PC-3 (cell line): ENCODE data around the gene MESP2. TPM values are rescaled to one million over a fixed set of nuclear protein-coding genes. Genes with fewer than 3 reads are reported as not detected.
A peak's percentile ranks its signal among the peaks of the same experiment; 100 is the strongest.

Source experiments
- ATAC-seq: fragments of 200-7000 bp; cut with Tn5 transposase; 2 replicates; pipeline ENCODE4 v1.9.1; 2020; ENCODE audit warnings: mild to moderate bottlenecking, moderate library complexity
- BruUV-seq: library from RNA; stranded (reverse); fragments of 400-500 nt; replicated peaks from 2 replicates; lab custom pipeline; 2021; lab: Mats Ljungman, UMichigan
- CTCF ChIA-PET: fragments of 300-600 bp; sonication (Branson Sonifier 250); formaldehyde crosslinking; loops from one replicate; lab custom pipeline; 2022; ENCODE audit warnings: antibody characterized with exemption; lab: Charles Lee
- POLR2A ChIA-PET: fragments of 300-600 bp; sonication (Branson Sonifier 250); formaldehyde crosslinking; loops from one replicate; lab custom pipeline; 2022; ENCODE audit warnings: antibody characterized with exemption; ENCODE audit not compliant: unreplicated experiment; lab: Charles Lee
- DNase-seq: peaks from one replicate; pipeline ENCODE4 v3.0.0-alpha.2; 2015
- H2AFZ ChIP-seq: fragments of 300-600 bp; sonication (generic); 2 replicates; pipeline ENCODE4 v1.6.0; 2016; ENCODE audit warnings: antibody characterized with exemption, low read length
- H3F3A ChIP-seq: fragments of 300-600 bp; sonication (generic); one replicate; pipeline ENCODE4 v1.6.0; 2017; ENCODE audit warnings: antibody characterized with exemption, low read length, control low read depth, mild to moderate bottlenecking; ENCODE audit not compliant: unreplicated experiment
- H3K27ac ChIP-seq: fragments of 300-600 bp; sonication (generic); 2 replicates; pipeline ENCODE4 v1.5.1; 2016; ENCODE audit warnings: mild to moderate bottlenecking, low read length
- H3K27me3 ChIP-seq: fragments of 300-600 bp; sonication (generic); 2 replicates; pipeline ENCODE4 v1.6.1; 2016; ENCODE audit warnings: low read length, mixed read lengths
- H3K36me3 ChIP-seq: fragments of 300-600 bp; sonication (generic); 2 replicates; pipeline ENCODE4 v1.6.1; 2016; ENCODE audit warnings: low read depth, mixed run types, low read length, mixed read lengths
- H3K4me1 ChIP-seq: fragments of 300-600 bp; sonication (generic); 2 replicates; pipeline ENCODE4 v1.5.1; 2016; ENCODE audit warnings: low read length; ENCODE audit not compliant: insufficient read depth
- H3K4me2 ChIP-seq: fragments of 300-600 bp; sonication (generic); 2 replicates; pipeline ENCODE4 v1.6.0; 2016; ENCODE audit warnings: low read length
- H3K4me3 ChIP-seq: fragments of 300-600 bp; sonication (generic); 2 replicates; pipeline ENCODE4 v1.5.1; 2016; ENCODE audit warnings: mild to moderate bottlenecking, low read length, mixed read lengths
- H3K79me2 ChIP-seq: fragments of 300-600 bp; sonication (generic); 2 replicates; pipeline ENCODE4 v1.6.1; 2017; ENCODE audit warnings: low read length, mixed read lengths
- H3K9ac ChIP-seq: fragments of 300-600 bp; sonication (generic); 2 replicates; pipeline ENCODE4 v1.6.0; 2016; ENCODE audit warnings: mild to moderate bottlenecking, low read length
- H3K9me2 ChIP-seq: fragments of 300-600 bp; sonication (generic); replicated peaks from 2 replicates; pipeline ENCODE4 v1.6.1; 2016; ENCODE audit warnings: mixed run types, low read length, mixed read lengths
- H3K9me3 ChIP-seq: fragments of 300-600 bp; sonication (generic); 2 replicates; pipeline ENCODE4 v1.6.1; 2016; ENCODE audit warnings: low read length, mixed read lengths
- H4K20me1 ChIP-seq: fragments of 300-600 bp; sonication (generic); 2 replicates; pipeline ENCODE4 v1.6.1; 2016; ENCODE audit warnings: low read length, mixed read lengths
- CTCF ChIP-seq: fragments of 300-600 bp; sonication (generic); conservative IDR thresholded peaks from 2 replicates; pipeline ENCODE4 v1.5.1; 2017; ENCODE audit warnings: antibody characterized with exemption, low read depth, mild to moderate bottlenecking, low read length
- EZH2 ChIP-seq: fragments of 300-600 bp; sonication (generic); IDR thresholded peaks from one replicate; pipeline ENCODE4 v1.6.1; 2017; ENCODE audit warnings: antibody characterized with exemption, mild to moderate bottlenecking, low read length; ENCODE audit not compliant: unreplicated experiment
- EZH2phosphoT487 ChIP-seq: fragments of 300-600 bp; sonication (generic); IDR thresholded peaks from 2 replicates; pipeline ENCODE4 v1.6.1; 2018; ENCODE audit warnings: mild to moderate bottlenecking, antibody characterized with exemption, low read length, borderline replicate concordance
- intact Hi-C: fragments of 100-400 bp; cut with micrococcal nuclease; formaldehyde crosslinking; loops from 2 replicates; pipeline ENCODE4 v1.9.0; 2023
- total RNA-seq: library from RNA; depleted of rRNA; stranded (reverse); fragments of >200 nt; gene quantifications from 2 replicates; pipeline ENCODE4 v1.2.3, GENCODE V29; 2014

MESP2 gene
- total RNA-seq, 1 experiment from 2014 or later = 1.1 TPM

GRCh38 chr15:89809787-89810148 is 33.6 kb downstream of the MESP2 start:
- Histone ChIP-seq H3K4me3 (no peak overlapping the region), H3K36me3 (no peaks in the 10 kb centered on the region), H3K4me1 (peaks cover 19% of the 10 kb centered on the region; the same call in 1 of the 2 replicates), H4K20me1 (no peaks in the 10 kb centered on the region), H2AFZ (no peak overlapping the region), H3K9me3 (no peaks in the 10 kb centered on the region), H3K27me3 (no peaks in the 10 kb centered on the region), H3K9me2 (no peaks in the 10 kb centered on the region), H3F3A (no peaks in the 10 kb centered on the region), H3K79me2 (peaks cover 36% of the 10 kb centered on the region), H3K27ac (no peak overlapping the region), H3K9ac (no peak overlapping the region), H3K4me2 (no peak overlapping the region)
- ATAC-seq (no peak), DNase-seq (no peak)
- ChIA-PET POLR2A (no interaction called here), CTCF (no interaction called here)
- no TSS peak for BruUV-seq
- TF ChIP-seq EZH2phosphoT487 (no peak), CTCF (no peak), EZH2 (no peak)
- intact Hi-C loops = no loop called here

GRCh38 chr15:89810837-89811236 is 34.7 kb downstream of the MESP2 start:
- no peaks in the 10 kb centered on the region for H4K20me1 ChIP-seq
- no peak for TF ChIP-seq EZH2phosphoT487
- TF ChIP-seq EZH2 = no peak
- TF ChIP-seq CTCF = no peak
- peaks cover 40% of the 10 kb centered on the region for H3K79me2 ChIP-seq
- no peaks in the 10 kb centered on the region for H3K9me3 ChIP-seq
- POLR2A ChIA-PET = no interaction called here
- H3K27ac ChIP-seq = no peak overlapping the region
- H3K4me2 ChIP-seq = no peak overlapping the region
- intact Hi-C loops = no loop called here
- no peaks in the 10 kb centered on the region for H3K27me3 ChIP-seq
- no peak overlapping the region for H3K4me3 ChIP-seq
- CTCF ChIA-PET = no interaction called here
- peaks cover 19% of the 10 kb centered on the region; the same call in 1 of the 2 replicates for H3K4me1 ChIP-seq
- H2AFZ ChIP-seq = no peak overlapping the region
- no peak overlapping the region for H3K9ac ChIP-seq
- BruUV-seq = no TSS peak
- no peaks in the 10 kb centered on the region for H3K36me3 ChIP-seq
- H3F3A ChIP-seq = no peaks in the 10 kb centered on the region
- DNase-seq = no peak
- no peaks in the 10 kb centered on the region for H3K9me2 ChIP-seq
- no peak for ATAC-seq

GRCh38 chr15:89812011-89812846 is 36.1 kb downstream of the MESP2 start:
- Histone ChIP-seq H2AFZ (no peak overlapping the region), H3K27ac (peak overlapping the region; percentile 22)
- peak; percentile 44 for ATAC-seq

More at GRCh38 chr15:89812011-89812846, 36.1 kb downstream of the MESP2 start:
- POLR2A ChIA-PET = no interaction called here
- H3K27me3 ChIP-seq = no peaks in the 10 kb centered on the region
- H3K4me2 ChIP-seq = peak overlapping the region; percentile 77
- H3K9me3 ChIP-seq = no peaks in the 10 kb centered on the region
- peaks cover 40% of the 10 kb centered on the region for H3K79me2 ChIP-seq
- CTCF ChIA-PET = no interaction called here
- H3K4me3 ChIP-seq = peak overlapping the region; percentile 62
- H3K9me2 ChIP-seq = no peaks in the 10 kb centered on the region
- peaks cover 28% of the 10 kb centered on the region for H3K4me1 ChIP-seq
- no peak for DNase-seq
- no peaks in the 10 kb centered on the region for H3F3A ChIP-seq
- no peak overlapping the region for H3K9ac ChIP-seq
- no TSS peak for BruUV-seq
- no peaks in the 10 kb centered on the region for H4K20me1 ChIP-seq
- TF ChIP-seq EZH2phosphoT487 (no peak), CTCF (no peak), EZH2 (no peak)
- H3K36me3 ChIP-seq = no peaks in the 10 kb centered on the region
- intact Hi-C loops = no loop called here
